Gastrocnemius medialis (tissue), 4 donors: ENCODE data around the gene AJM1. TPM values are rescaled to one million over a fixed set of nuclear protein-coding genes. Genes with fewer than 3 reads are reported as not detected.
"Not testable (repeated sequence)": the region's sequence is repeated elsewhere in the genome, so short reads cannot be mapped to it uniquely, and the experiment has no call there.

Source experiments
- ATAC-seq, 2 donors: fragments of 150-250 bp; one replicate each; pipeline ENCODE4 v1.9.1; 2016
- DNase-seq, 2 donors: peaks; one replicate each; pipeline ENCODE4 v3.0.0-alpha.2; 2019
- H3K27ac ChIP-seq, 4 donors: fragments of 200-600 bp; sonication (generic); 1 replicate in 1 of 4; 2 replicates in 3 of 4; pipeline ENCODE4 v1.5.1; 2016 to 2018; ENCODE audit warnings: mild to moderate bottlenecking in 2 of 4, moderate library complexity in 1 of 4
- H3K27me3 ChIP-seq, 3 donors: fragments of 200-600 bp; sonication (generic) in 2 of 3; 1 replicate in 1 of 3; 2 replicates in 2 of 3; pipeline versions ENCODE4 v1.5.1 to v1.6.0; 2016 to 2019; ENCODE audit warnings: mild to moderate bottlenecking in 1 of 3, moderate library complexity in 1 of 3
- H3K36me3 ChIP-seq, 2 donors: fragments of 200-600 bp; sonication (generic) in 1 of 2; one replicate each; pipeline ENCODE4 v1.5.1; 2017 to 2018
- H3K4me1 ChIP-seq, 2 donors: fragments of 200-600 bp; sonication (generic) in 1 of 2; one replicate each; pipeline ENCODE4 v1.5.1; 2016 to 2017; ENCODE audit warnings: mild to moderate bottlenecking in 2 of 2
- H3K4me3 ChIP-seq, 4 donors: fragments of 200-600 bp; sonication (generic) in 3 of 4; 1 replicate in 1 of 4; 2 replicates in 3 of 4; pipeline ENCODE4 v1.5.1; 2016 to 2019; ENCODE audit warnings: mild to moderate bottlenecking in 2 of 4
- H3K9me3 ChIP-seq, 3 donors: fragments of 200-600 bp; sonication (generic) in 2 of 3; 1 replicate in 1 of 3; 2 replicates in 2 of 3; pipeline ENCODE4 v1.5.1; 2016 to 2019
- CTCF ChIP-seq, 5 experiments: fragments of 450-650 bp in 3 of 5; fragments of 200-600 bp in 2 of 5; sonication (generic) in 2 of 5; IDR thresholded peaks in 4 of 5; conservative IDR thresholded peaks in 1 of 5; 1 replicate in 4 of 5; 2 replicates in 1 of 5; pipeline ENCODE4 v1.5.1; 2016 to 2019; ENCODE audit warnings: antibody characterized with exemption in 5 of 5, mild to moderate bottlenecking in 3 of 5, moderate library complexity in 3 of 5
- POLR2A ChIP-seq, 2 donors: fragments of 450-650 bp; IDR thresholded peaks; one replicate each; pipeline ENCODE4 v1.6.1; 2017; ENCODE audit warnings: antibody characterized with exemption in 2 of 2, mild to moderate bottlenecking in 2 of 2, moderate library complexity in 2 of 2
- in situ Hi-C, 4 donors: fragments of 200-750 bp; cut with MboI; loops; one replicate each; pipeline versions ENCODE4 v1.15.0 to v1.8.0; 2017; ENCODE audit warnings: low sequenced_read_pairs in 4 of 4
- intact Hi-C: fragments of 100-400 bp; cut with DNase I; formaldehyde crosslinking; loops from one replicate; pipeline ENCODE4 v1.15.1; 2023; ENCODE audit warnings: low total_unique reads
- total RNA-seq, 4 donors: library from RNA; depleted of rRNA; stranded (reverse); fragments of >200 nt; gene quantifications; one replicate each; pipeline versions ENCODE4 v1.1.0 to v1.2.3, GENCODE V29; 2016

The AJM1 gene
- total RNA-seq, 4 donors from 2014 or later: 1.3 to 2.1 (median 1.6) TPM

- H3K27ac ChIP-seq: no peak overlapping the region
- TF ChIP-seq POLR2A (IDR thresholded peaks at IDR 0.05) (no peak), CTCF (IDR thresholded peaks at IDR 0.05 in 4 of 5, conservative IDR thresholded peaks at IDR 0.05 in 1 of 5) (no peak)
- H3K4me3 ChIP-seq: no peak overlapping the region
- no peak for ATAC-seq
- H3K36me3 ChIP-seq: peaks cover 0 to 15% of the 10 kb centered on the region in 2 donors
- no peaks in the 10 kb centered on the region for H3K9me3 ChIP-seq
- no peaks in the 10 kb centered on the region for H3K27me3 ChIP-seq
- in situ Hi-C loops: no loop called here
- peaks cover 21 to 27% of the 10 kb centered on the region in 2 donors for H3K4me1 ChIP-seq
- intact Hi-C loops: loop anchor here (5.0 kb wide), 1 partner anchor 76 kb away; the partner anchor contains the start of gene TMEM141
- no peak for DNase-seq
Observed at GRCh38 chr9:136867917-136868316, 25.6 kb downstream of the AJM1 start.

DNA sequence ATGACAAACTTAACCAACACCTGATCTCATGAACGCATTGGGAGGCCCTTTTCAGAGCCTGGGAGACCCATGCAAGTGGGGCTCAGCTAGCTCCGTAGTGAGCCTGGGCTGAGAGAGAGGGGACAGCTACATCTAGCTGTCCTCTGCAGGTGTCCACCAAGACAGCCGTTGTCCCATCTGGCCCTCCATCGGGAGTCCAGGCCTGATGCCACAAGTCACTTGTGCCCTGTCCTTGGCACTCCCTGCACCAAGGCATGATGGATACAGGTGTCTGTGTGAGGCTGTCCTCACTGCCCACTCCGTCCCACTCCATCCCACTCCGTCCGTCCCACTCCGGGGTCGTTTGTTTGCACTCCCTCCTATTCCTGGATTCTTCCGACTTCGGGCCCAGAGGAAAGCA, 26.4 kb downstream of the AJM1 start:
- in situ Hi-C loops (no loop called here), intact Hi-C loops (loop anchor here (5.0 kb wide), 1 partner anchor 76 kb away; the partner anchor contains the start of gene TMEM141)
- Histone ChIP-seq H3K4me3 (no peak overlapping the region), H3K4me1 (peaks cover 21 to 25% of the 10 kb centered on the region in 2 donors), H3K27ac (no peak overlapping the region), H3K27me3 (no peaks in the 10 kb centered on the region), H3K9me3 (no peaks in the 10 kb centered on the region), H3K36me3 (peaks cover 0 to 8% of the 10 kb centered on the region in 2 donors)
- no peak for DNase-seq
- ATAC-seq: no peak
- no peak for TF ChIP-seq POLR2A (IDR thresholded peaks at IDR 0.05)
- TF ChIP-seq CTCF (IDR thresholded peaks at IDR 0.05 in 4 of 5, conservative IDR thresholded peaks at IDR 0.05 in 1 of 5): no peak

GRCh38 chr9:136869611-136870010, 27.3 kb downstream of the AJM1 start:
- H3K27ac ChIP-seq, in situ Hi-C loops, ATAC-seq, DNase-seq, H3K4me3 ChIP-seq, H3K36me3 ChIP-seq, H3K27me3 ChIP-seq, H3K9me3 ChIP-seq: not testable (repeated sequence)
- H3K4me1 ChIP-seq: peaks cover 11 to 15% of the 10 kb centered on the region in 2 donors
- intact Hi-C loops: loop anchor here (5.0 kb wide), 1 partner anchor 77 kb away; the partner anchor contains the start of gene TMEM141

- Histone ChIP-seq H3K9me3 (no peaks in the 10 kb centered on the region), H3K27me3 (no peaks in the 10 kb centered on the region), H3K4me3 (no peak overlapping the region), H3K4me1 (no peaks in the 10 kb centered on the region), H3K27ac (no peak overlapping the region), H3K36me3 (no peaks in the 10 kb centered on the region)
- in situ Hi-C loops: no loop called here
- ATAC-seq: no peak
- DNase-seq: no peak
- TF ChIP-seq POLR2A (IDR thresholded peaks at IDR 0.05): no peak
- no peak for TF ChIP-seq CTCF (IDR thresholded peaks at IDR 0.05 in 4 of 5, conservative IDR thresholded peaks at IDR 0.05 in 1 of 5)
- intact Hi-C loops: no loop called here
Observed at GRCh38 chr9:136875155-136875554, 32.9 kb downstream of the AJM1 start.

DNA sequence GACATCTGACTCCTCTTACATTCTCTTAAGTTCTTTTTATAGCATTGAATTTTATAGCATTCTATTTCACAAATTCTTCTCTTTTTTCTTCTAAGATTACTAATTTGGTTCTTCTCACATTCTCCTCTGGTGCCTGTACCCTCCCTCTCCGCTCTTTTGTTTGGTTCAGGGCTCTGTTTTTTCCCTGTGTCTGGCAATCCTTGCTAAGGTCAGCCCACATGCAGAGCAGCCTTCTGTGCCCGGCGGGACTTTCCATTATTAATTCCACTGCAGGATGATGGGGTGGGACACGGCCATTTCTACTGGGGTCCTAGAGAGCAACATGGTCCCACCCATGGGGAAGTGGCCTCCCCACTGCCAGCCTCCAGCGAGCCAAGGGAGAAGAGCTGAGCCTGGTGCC, 34.2 kb downstream of the AJM1 start:
- no peak for ATAC-seq
- DNase-seq: no peak
- intact Hi-C loops (no loop called here), in situ Hi-C loops (no loop called here)
- Histone ChIP-seq H3K27ac (no peak overlapping the region), H3K36me3 (no peaks in the 10 kb centered on the region), H3K9me3 (no peaks in the 10 kb centered on the region), H3K4me1 (no peaks in the 10 kb centered on the region), H3K27me3 (no peaks in the 10 kb centered on the region), H3K4me3 (no peak overlapping the region)
- TF ChIP-seq CTCF (IDR thresholded peaks at IDR 0.05 in 4 of 5, conservative IDR thresholded peaks at IDR 0.05 in 1 of 5) (no peak), POLR2A (IDR thresholded peaks at IDR 0.05) (no peak)
